GM19023 (cell line): ENCODE data around the gene THBS3.
"Not testable (repeated sequence)": the region's sequence is repeated elsewhere in the genome, so short reads cannot be mapped to it uniquely, and the experiment has no call there.

Experiments used
- ATAC-seq: cut with Tn5 transposase; IDR thresholded peaks from one replicate; pipeline ENCODE4 v1.9.1; 2021; ENCODE audit warnings: mild to moderate bottlenecking, moderate library complexity; ENCODE audit not compliant: unreplicated experiment

The THBS3 gene

GRCh38 chr1:155235375-155235774 is 27.7 kb upstream of the THBS3 start:
- ATAC-seq: not testable (repeated sequence)

DNA sequence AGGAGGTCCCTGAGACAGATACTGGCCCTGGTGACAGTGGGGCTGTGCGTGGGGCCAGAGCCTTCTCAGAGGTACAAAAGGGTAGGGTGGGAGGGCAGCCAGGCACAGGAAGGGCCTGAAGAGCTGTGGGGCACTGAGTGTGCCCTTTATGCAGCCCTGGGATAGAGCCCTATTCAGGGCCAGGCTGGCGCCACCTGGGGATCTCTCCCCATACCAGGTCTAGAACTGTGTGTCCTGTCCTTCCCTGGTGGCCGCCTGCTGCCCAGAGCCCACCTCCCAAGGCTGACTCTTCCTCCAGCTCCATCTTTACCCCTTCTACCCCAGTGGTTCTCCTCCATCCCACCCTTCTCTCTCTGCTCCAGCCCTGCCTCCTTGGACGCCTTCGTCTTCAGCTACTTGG is 25.8 kb upstream of the THBS3 start:
- ATAC-seq: not testable (repeated sequence)

DNA sequence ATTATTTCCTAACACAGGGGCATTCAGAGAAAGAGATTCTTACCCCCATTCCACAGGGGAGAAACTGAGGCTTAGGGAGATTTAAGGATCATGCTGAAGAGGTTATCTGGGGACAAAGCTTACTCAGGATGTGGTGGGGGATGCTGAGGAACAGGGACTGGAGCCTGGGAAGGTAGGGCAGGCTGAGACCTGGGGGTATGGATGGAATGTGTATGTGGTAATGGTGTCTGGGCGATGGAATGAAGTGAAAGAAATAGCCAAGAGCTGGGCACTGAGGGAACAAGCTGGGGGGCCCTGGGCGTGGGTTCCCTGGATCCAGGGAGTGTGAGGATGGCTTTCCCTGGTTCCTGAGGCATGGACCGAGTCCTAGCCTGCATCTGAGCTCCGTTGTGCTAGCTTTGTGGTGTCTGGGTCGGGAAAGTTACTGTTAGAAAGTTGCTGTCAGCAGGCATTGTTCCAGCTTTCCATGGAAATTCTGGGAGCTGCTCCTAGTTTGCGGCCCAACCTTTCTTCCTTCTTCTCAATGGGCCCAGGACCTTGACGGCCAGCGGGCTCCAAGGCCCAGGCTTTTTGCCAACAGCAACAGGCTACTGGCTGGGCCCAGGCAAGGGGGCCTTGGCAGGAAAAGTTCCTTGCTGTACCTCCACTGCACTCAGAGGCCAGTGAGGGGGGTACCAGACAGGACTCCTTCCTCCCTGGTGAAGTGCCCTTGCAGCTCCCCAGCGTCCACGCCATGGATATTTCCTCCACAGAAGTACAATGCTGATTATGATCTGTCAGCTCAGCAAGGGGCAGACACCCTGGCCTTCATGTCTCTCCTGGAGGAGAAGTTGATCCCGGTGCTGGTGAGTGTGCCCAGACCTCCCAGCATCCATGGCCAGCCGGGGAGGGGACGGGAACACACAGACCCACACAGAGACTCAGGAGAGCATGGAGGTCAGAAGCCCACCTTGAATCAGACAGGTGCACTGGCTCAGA is 24.6 kb upstream of the THBS3 start:
- ATAC-seq: not testable (repeated sequence)

DNA sequence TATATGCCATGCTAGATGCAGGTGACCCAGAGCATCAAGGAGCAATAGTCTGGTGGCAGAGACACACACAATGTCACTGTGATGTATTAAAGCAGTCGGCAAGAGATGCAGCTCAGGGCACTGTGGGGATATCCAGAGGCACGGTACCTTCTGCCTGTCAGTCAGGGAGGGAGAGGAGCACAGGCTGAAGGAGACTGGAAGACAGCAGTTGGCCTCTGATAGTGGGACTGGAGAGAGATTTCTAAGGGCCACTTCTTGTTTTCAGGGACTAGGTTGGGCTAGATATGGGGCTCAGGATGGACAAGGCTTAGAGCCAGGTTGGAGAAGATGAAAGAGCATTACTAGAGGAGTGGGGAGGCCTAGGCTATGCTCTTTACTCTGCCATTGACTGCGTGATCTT is 23.6 kb upstream of the THBS3 start:
- not testable (repeated sequence) for ATAC-seq

DNA sequence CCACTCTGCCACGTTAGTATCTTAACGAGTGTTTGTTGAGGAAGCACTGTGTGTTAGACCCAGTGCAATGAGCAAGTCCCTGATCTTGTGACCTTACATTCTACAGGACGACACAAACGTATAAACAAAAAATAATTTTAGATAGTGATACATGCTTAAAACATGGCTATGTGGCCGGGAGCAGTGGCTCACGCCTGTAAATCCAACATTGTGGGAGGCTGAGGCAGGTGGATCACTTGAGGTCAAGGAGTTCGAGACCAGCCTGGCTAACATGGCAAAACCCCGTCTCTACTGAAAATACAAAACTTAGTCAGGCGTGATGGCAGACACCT is 20.4 kb upstream of the THBS3 start:
- ATAC-seq: no peak

- ATAC-seq: peak; percentile 90
These were observed 19.8 kb upstream of the THBS3 start for GRCh38 chr1:155227261-155228095.

GRCh38 chr1:155226910-155227260 is 19.2 kb upstream of the THBS3 start:
- no peak for ATAC-seq

DNA sequence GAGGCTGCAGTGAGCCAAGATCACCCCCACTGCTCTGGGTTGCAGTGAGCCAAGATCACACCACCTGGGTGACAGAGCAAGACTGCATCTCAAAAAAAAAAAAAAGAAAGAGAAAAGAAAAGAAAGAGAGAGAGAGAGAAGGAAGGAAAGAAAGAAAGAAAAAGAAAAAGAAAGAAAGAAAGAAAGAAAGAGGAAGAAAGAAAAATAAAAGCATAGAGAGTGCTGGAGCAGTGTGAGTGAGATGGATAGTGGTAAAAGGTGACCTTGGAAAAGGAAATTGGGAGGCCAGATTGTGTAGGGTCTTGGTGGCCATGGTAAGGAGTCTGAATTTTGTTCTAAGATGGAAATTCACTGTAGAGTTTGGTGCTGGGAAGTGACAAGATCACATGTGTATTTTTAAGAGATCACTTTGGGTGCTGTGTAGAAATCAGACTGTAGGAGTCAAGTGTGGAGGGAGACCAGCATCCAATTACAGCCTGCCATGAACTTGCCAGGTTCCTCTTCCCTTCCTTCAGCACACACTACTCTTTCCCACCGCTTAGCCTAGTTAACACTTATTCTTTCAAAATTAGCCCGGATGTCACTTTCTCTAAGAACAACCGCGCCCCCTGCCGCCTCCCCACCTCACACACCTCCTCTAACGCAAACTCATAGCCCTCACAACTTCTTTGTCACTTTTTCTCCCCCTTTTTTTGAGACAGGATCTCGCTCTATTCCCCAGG is 18.7 kb upstream of the THBS3 start:
- ATAC-seq: no peak

DNA sequence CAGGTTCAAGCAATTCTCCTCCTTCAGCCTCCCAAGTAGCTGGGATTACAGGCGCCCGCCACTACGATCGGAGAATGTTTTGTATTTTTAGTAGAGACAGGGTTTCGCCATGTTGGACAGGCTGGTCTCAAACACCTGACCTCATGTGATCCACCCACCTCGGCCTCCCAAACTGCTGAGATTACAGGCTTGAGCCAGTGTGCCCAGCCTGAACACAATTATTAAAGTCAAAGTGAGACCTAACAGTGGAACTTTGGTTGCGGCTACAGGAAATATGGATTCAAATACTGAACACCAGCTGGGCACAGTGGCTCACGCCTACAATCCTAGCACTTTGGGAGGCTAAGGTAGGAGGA is 17.7 kb upstream of the THBS3 start:
- ATAC-seq: not testable (repeated sequence)

GRCh38 chr1:155223047-155223446 is 15.3 kb upstream of the THBS3 start:
- ATAC-seq: no peak

- ATAC-seq: not testable (repeated sequence)
These were observed 12.7 kb upstream of the THBS3 start for GRCh38 chr1:155220211-155220965.

GRCh38 chr1:155219592-155220031 is 11.9 kb upstream of the THBS3 start:
- ATAC-seq: no peak

GRCh38 chr1:155218854-155219591 is 11.3 kb upstream of the THBS3 start:
- ATAC-seq: no peak

- not testable (repeated sequence) for ATAC-seq
These were observed 7.0 kb upstream of the THBS3 start for GRCh38 chr1:155214702-155215101.

- not testable (repeated sequence) for ATAC-seq
These were observed 4.3 kb upstream of the THBS3 start for GRCh38 chr1:155212051-155212440.

DNA sequence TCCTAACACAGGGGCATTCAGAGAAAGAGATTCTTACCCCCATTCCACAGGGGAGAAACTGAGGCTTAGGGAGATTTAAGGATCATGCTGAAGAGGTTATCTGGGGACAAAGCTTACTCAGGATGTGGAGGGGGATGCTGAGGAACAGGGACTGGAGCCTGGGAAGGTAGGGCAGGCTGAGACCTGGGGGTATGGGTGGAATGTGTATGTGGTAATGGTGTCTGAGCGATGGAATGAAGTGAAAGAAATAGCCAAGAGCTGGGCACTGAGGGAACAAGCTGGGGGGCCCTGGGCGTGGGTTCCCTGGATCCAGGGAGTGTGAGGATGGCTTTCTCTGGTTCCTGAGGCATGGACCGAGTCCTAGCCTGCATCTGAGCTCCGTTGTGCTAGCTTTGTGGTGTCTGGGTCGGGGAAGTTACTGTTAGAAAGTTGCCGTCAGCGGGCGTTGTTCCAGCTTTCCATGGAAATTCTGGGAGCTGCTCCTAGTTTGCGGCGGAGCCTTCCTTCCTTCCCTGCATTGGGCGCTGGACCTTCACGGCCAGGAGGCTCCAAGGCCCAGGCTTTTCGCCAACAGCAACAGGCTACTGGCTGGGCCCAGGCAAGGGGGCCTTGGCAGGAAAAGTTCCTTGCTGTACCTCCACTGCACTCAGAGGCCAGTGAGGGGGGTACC is 3.8 kb upstream of the THBS3 start:
- ATAC-seq: not testable (repeated sequence)

DNA sequence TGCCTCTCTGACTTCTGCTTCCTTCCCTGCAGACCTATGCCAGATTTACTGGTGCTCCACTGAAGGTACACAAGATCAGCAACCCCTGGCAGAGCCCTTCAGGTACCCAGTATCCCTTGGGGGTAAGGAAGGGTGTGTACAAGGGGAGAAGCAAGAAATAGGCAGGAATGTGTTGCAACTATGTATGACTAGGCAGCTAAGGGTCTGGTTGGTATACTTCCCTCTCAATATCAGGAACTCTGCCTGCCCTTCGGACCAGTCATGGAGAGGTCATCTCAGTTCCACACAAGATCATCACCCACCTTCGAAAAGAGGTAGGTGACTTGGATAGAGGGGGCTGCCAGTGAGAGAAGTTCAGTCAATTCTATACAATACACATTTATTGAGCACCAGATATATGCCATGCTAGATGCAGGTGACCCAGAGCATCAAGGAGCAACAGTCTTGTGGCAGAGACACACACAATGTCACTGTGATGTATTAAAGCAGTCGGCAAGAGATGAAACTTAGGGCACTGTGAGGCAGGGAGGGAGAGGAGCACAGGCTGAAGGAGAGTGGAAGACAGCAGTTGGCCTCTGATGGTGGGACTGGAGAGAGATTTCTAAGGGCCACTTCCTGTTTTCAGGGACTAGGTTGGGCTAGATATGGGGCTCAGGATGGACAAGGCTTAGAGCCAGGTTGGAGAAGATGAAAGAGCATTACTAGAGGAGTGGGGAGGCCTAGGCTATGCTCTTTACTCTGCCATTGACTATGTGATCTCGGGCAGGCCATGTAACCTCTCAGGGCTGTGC is 2.8 kb upstream of the THBS3 start:
- ATAC-seq: no peak

DNA sequence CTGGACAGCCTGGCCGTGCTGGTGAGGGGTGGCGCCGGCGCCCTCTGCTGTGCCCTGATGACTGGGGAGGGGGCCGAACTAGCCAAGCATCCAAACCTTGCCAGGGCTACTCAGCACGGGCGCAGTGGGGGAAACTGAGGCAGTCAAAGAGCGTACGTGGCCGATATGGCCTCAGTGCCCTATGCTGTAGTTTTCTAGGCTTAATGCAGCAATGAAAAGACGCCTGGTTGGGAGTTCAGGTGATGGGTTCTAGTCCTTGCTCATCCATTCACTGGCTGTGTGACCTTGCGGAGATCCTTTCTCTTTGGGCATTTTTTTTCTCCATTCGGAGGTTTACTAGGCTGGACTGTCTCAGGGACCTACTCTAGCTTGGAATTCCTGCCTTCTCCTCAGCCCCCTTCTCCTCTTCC is 1.6 kb upstream of the THBS3 start:
- no peak for ATAC-seq
